Neuron (in vitro differentiated cells): Measurements from ENCODE around the gene DSCAML1.

ENCODE experiments used
- H2AFZ ChIP-seq: one replicate; pipeline ENCODE4 v1.6.1; 2013; ENCODE audit warnings: low read depth, mild to moderate bottlenecking, inconsistent platforms, low read length, moderate library complexity
- H3K27me3 ChIP-seq: one replicate; pipeline ENCODE4 v1.6.1; 2013; ENCODE audit warnings: low read length; ENCODE audit not compliant: insufficient read depth
- H3K36me3 ChIP-seq: one replicate; pipeline ENCODE4 v1.6.1; 2013; ENCODE audit warnings: low read length; ENCODE audit not compliant: insufficient read depth
- H3K4me1 ChIP-seq: one replicate; pipeline ENCODE4 v1.6.1; 2013; ENCODE audit warnings: low read length; ENCODE audit not compliant: insufficient read depth
- H3K4me3 ChIP-seq: 2 replicates; pipeline ENCODE4 v1.5.1; 2013; ENCODE audit warnings: mild to moderate bottlenecking, low read length, moderate library complexity
- H3K9me3 ChIP-seq: one replicate; pipeline ENCODE4 v1.6.1; 2013; ENCODE audit warnings: low read length

DSCAML1 gene

GRCh38 chr11:117836077-117836960 lies 39.3 kb upstream of the DSCAML1 start:
- Histone ChIP-seq H3K27me3 (no peaks in the 10 kb centered on the region), H3K9me3 (no peaks in the 10 kb centered on the region), H3K4me1 (peaks cover 7% of the 10 kb centered on the region), H2AFZ (no peak overlapping the region), H3K36me3 (peaks cover 14% of the 10 kb centered on the region), H3K4me3 (no peak overlapping the region)

GRCh38 chr11:117835576-117835975 lies 38.6 kb upstream of the DSCAML1 start:
- Histone ChIP-seq H3K9me3 (no peaks in the 10 kb centered on the region), H3K4me1 (peaks cover 8% of the 10 kb centered on the region), H3K36me3 (peaks cover 14% of the 10 kb centered on the region), H3K27me3 (no peaks in the 10 kb centered on the region), H3K4me3 (no peak overlapping the region), H2AFZ (no peak overlapping the region)

- H3K4me1 ChIP-seq: peaks cover 8% of the 10 kb centered on the region
Observed at GRCh38 chr11:117834838-117835443, 37.9 kb upstream of the DSCAML1 start.

GRCh38 chr11:117834068-117834810 lies 37.2 kb upstream of the DSCAML1 start:
- Histone ChIP-seq H3K4me1 (peaks cover 8% of the 10 kb centered on the region), H3K9me3 (no peaks in the 10 kb centered on the region), H2AFZ (no peak overlapping the region), H3K36me3 (peaks cover 4% of the 10 kb centered on the region), H3K4me3 (no peak overlapping the region), H3K27me3 (no peaks in the 10 kb centered on the region)

More at GRCh38 chr11:117834838-117835443, 37.9 kb upstream of the DSCAML1 start:
- H3K36me3 ChIP-seq: peaks cover 10% of the 10 kb centered on the region
- H3K27me3 ChIP-seq: no peaks in the 10 kb centered on the region
- H3K9me3 ChIP-seq: no peaks in the 10 kb centered on the region
- H3K4me3 ChIP-seq: no peak overlapping the region
- H2AFZ ChIP-seq: no peak overlapping the region

GRCh38 chr11:117833401-117833891 lies 36.4 kb upstream of the DSCAML1 start:
- Histone ChIP-seq H2AFZ (no peak overlapping the region), H3K4me1 (peaks cover 12% of the 10 kb centered on the region), H3K27me3 (no peaks in the 10 kb centered on the region), H3K36me3 (no peaks in the 10 kb centered on the region), H3K4me3 (no peak overlapping the region), H3K9me3 (no peaks in the 10 kb centered on the region)

GRCh38 chr11:117832511-117832910 lies 35.5 kb upstream of the DSCAML1 start:
- H2AFZ ChIP-seq: no peak overlapping the region
- H3K4me3 ChIP-seq: no peak overlapping the region
- no peaks in the 10 kb centered on the region for H3K27me3 ChIP-seq
- no peaks in the 10 kb centered on the region for H3K9me3 ChIP-seq
- no peaks in the 10 kb centered on the region for H3K36me3 ChIP-seq
- peaks cover 12% of the 10 kb centered on the region for H3K4me1 ChIP-seq

- no peak overlapping the region for H2AFZ ChIP-seq
- H3K4me3 ChIP-seq: no peak overlapping the region
- H3K9me3 ChIP-seq: no peaks in the 10 kb centered on the region
- no peaks in the 10 kb centered on the region for H3K27me3 ChIP-seq
- H3K36me3 ChIP-seq: no peaks in the 10 kb centered on the region
- peaks cover 12% of the 10 kb centered on the region for H3K4me1 ChIP-seq
Observed at GRCh38 chr11:117831661-117832415, 34.8 kb upstream of the DSCAML1 start.

GRCh38 chr11:117830674-117831351 lies 33.8 kb upstream of the DSCAML1 start:
- Histone ChIP-seq H3K36me3 (no peaks in the 10 kb centered on the region), H3K9me3 (no peaks in the 10 kb centered on the region), H2AFZ (no peak overlapping the region), H3K27me3 (no peaks in the 10 kb centered on the region), H3K4me3 (no peak overlapping the region), H3K4me1 (peaks cover 12% of the 10 kb centered on the region)

GRCh38 chr11:117830072-117830471 lies 33.1 kb upstream of the DSCAML1 start:
- no peak overlapping the region for H2AFZ ChIP-seq
- H3K36me3 ChIP-seq: no peaks in the 10 kb centered on the region
- no peak overlapping the region for H3K4me3 ChIP-seq
- peaks cover 12% of the 10 kb centered on the region for H3K4me1 ChIP-seq
- no peaks in the 10 kb centered on the region for H3K27me3 ChIP-seq
- no peaks in the 10 kb centered on the region for H3K9me3 ChIP-seq

GRCh38 chr11:117829369-117829725 lies 32.3 kb upstream of the DSCAML1 start:
- H3K4me3 ChIP-seq: no peak overlapping the region

GRCh38 chr11:117828611-117829368 lies 31.8 kb upstream of the DSCAML1 start:
- Histone ChIP-seq H3K36me3 (no peaks in the 10 kb centered on the region), H2AFZ (no peak overlapping the region), H3K27me3 (peaks cover 10% of the 10 kb centered on the region), H3K4me3 (no peak overlapping the region), H3K4me1 (peaks cover 12% of the 10 kb centered on the region), H3K9me3 (no peaks in the 10 kb centered on the region)

More at GRCh38 chr11:117829369-117829725, 32.3 kb upstream of the DSCAML1 start:
- Histone ChIP-seq H3K27me3 (peaks cover 5% of the 10 kb centered on the region), H3K36me3 (no peaks in the 10 kb centered on the region), H3K4me1 (peaks cover 12% of the 10 kb centered on the region), H2AFZ (no peak overlapping the region), H3K9me3 (no peaks in the 10 kb centered on the region)
